Femur (tissue), 1 donor: Measurements from ENCODE around the gene RASGEF1B.
"Not testable (repeated sequence)": the region's sequence is repeated elsewhere in the genome, so short reads cannot be mapped to it uniquely, and the experiment has no call there.

Experiments
- DNase-seq: peaks from one replicate; pipeline ENCODE4 v3.0.0-alpha.2; 2017

The RASGEF1B gene

GRCh38 chr4:81498046-81498445 lies 26.3 kb upstream of the RASGEF1B start:
- no peak for DNase-seq

- DNase-seq = no peak
Measured at GRCh38 chr4:81495345-81495744, 23.6 kb upstream of the RASGEF1B start.

- DNase-seq = no peak
Measured at GRCh38 chr4:81494031-81494431, 22.3 kb upstream of the RASGEF1B start.

GRCh38 chr4:81492606-81493230 lies 21.0 kb upstream of the RASGEF1B start:
- no peak for DNase-seq

GRCh38 chr4:81491943-81492342 lies 20.2 kb upstream of the RASGEF1B start:
- no peak for DNase-seq

- DNase-seq = no peak
Measured at GRCh38 chr4:81490403-81491160, 18.9 kb upstream of the RASGEF1B start.

- no peak for DNase-seq
Measured at GRCh38 chr4:81486502-81486901, 14.8 kb upstream of the RASGEF1B start.

GRCh38 chr4:81485310-81485980 lies 13.7 kb upstream of the RASGEF1B start:
- DNase-seq = no peak

GRCh38 chr4:81482326-81482725 lies 10.6 kb upstream of the RASGEF1B start:
- no peak for DNase-seq

GRCh38 chr4:81481151-81481550 lies 9.4 kb upstream of the RASGEF1B start:
- no peak for DNase-seq

GRCh38 chr4:81479573-81479972 lies 7.9 kb upstream of the RASGEF1B start:
- DNase-seq = not testable (repeated sequence)

GRCh38 chr4:81473331-81474265 lies 1.9 kb upstream of the RASGEF1B start:
- not testable (repeated sequence) for DNase-seq

GRCh38 chr4:81472281-81473182 lies 825 bp upstream of the RASGEF1B start:
- DNase-seq = peak; percentile 59

- no peak for DNase-seq
Measured at GRCh38 chr4:81471298-81471587, 464 bp downstream of the RASGEF1B start.

- peak; percentile 72 for DNase-seq
Measured at GRCh38 chr4:81470456-81471297, 1.0 kb downstream of the RASGEF1B start.

GRCh38 chr4:81469781-81470455 lies 1.8 kb downstream of the RASGEF1B start:
- DNase-seq = no peak

- no peak for DNase-seq
Measured at GRCh38 chr4:81468678-81469077, 3.0 kb downstream of the RASGEF1B start.

- no peak for DNase-seq
Measured at GRCh38 chr4:81467672-81467964, 4.1 kb downstream of the RASGEF1B start.

- DNase-seq = peak; percentile 64
Measured at GRCh38 chr4:81466841-81467671, 4.7 kb downstream of the RASGEF1B start.
